GM10266 (cell line): ENCODE data around the gene S1PR1.

Experiments
- DNase-seq: peaks from one replicate; pipeline ENCODE4 v3.0.0; 2012; ENCODE audit errors: extremely low spot score
- TF ChIP-seq, protein P1 (sequence below): IDR thresholded peaks from 2 replicates; pipeline ENCODE4 v1.5.1; 2012; ENCODE audit warnings: mild to moderate bottlenecking, low read depth; ENCODE audit not compliant: control insufficient read depth, insufficient read depth; ENCODE audit errors: missing control alignments

Gene S1PR1

DNA sequence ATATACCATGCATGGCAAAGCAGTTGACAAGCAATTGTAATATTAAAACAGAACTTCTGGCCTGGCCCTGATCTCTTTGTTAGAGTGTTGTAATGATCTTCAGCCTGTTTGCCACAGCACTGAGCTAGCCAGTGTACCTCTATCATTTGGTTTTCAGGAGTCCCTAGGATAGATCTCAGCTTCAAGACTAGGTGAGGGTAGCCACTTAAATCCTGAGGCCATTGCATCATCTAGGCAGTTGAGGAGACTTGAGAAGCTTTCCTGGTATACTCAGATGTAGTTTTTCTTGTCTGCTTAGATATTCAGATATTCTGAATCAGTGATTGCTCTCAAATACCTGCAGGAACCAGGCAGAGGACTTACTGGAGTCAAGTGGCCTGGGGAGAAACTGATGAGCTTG lies 14.7 kb downstream of the S1PR1 start:
- TF ChIP-seq, protein P1, sequence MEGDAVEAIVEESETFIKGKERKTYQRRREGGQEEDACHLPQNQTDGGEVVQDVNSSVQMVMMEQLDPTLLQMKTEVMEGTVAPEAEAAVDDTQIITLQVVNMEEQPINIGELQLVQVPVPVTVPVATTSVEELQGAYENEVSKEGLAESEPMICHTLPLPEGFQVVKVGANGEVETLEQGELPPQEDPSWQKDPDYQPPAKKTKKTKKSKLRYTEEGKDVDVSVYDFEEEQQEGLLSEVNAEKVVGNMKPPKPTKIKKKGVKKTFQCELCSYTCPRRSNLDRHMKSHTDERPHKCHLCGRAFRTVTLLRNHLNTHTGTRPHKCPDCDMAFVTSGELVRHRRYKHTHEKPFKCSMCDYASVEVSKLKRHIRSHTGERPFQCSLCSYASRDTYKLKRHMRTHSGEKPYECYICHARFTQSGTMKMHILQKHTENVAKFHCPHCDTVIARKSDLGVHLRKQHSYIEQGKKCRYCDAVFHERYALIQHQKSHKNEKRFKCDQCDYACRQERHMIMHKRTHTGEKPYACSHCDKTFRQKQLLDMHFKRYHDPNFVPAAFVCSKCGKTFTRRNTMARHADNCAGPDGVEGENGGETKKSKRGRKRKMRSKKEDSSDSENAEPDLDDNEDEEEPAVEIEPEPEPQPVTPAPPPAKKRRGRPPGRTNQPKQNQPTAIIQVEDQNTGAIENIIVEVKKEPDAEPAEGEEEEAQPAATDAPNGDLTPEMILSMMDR = no peak
- DNase-seq = no peak

DNA sequence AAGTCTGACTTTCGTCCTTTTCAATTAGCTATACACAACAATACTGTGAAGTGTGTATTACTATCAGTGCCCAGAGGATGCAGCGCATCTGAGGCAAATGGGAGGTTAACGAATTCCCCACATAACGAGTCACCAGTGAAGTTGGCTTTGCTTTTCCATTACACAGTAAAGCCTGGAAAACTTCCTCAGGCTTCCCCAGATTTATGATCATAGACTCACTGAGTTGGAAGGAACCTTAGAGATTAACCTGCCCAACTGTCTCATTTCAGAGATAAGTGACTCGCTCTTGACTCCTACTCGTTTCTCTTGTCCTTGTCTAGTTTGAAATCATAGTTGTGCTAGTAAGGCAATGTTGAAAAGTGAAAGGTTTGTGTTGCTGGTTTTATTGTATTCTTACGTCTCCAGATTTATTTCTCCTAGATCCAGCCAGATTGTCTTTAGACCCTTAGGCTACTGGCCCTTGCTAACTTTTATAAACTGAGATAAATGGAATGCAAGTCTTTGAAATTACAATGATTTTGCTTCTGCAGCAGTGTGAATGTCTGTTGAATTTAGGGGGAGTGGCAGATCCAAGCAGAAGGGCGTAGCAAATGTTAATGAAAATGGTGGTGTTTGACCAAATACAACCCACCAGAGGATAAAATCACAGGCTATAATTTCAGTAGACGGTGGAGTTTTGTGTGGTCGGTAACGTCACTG lies 17.3 kb downstream of the S1PR1 start:
- no peak for DNase-seq
- TF ChIP-seq, protein P1 = no peak

DNA sequence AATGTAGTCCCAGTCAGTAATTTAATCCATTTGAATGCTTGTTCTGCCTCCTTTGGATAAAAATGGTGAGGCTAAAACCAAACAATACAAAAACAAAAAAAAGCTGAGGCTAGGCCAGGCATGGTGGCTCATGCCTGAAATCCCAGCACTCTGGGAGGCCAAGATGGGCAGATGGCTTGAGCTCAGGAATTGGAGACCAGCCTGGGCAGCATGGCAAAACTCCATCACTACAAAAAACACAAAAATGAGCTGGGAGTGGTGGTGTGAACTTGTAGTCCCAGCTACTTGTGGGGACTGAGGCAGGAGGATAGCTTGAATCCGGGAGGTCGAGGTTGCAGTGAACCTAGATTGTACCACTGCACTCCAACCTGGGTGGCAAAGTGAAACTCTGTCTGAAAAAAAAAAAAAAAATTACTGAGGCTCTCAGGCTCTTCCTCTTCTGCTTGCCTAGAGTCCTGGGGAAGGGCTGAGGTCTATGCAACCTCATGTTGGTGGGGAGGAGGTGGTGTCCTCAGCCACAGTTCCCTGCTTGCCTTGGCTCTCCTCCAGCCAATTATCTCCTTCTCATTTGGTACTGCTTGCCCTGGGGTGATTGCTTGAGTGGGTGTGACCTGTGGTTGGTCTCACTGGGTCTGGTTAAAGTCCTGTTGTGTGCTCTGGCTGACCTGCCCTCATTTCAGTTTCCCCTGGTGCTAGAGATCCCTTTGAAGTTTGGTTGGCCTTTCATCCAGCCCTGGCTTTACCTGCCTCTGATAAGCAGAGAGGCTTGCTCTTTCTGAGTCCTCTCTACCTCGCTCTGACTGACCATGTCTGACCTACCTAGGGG lies 20.9 kb downstream of the S1PR1 start:
- DNase-seq = no peak
- TF ChIP-seq, protein P1 = no peak

DNA sequence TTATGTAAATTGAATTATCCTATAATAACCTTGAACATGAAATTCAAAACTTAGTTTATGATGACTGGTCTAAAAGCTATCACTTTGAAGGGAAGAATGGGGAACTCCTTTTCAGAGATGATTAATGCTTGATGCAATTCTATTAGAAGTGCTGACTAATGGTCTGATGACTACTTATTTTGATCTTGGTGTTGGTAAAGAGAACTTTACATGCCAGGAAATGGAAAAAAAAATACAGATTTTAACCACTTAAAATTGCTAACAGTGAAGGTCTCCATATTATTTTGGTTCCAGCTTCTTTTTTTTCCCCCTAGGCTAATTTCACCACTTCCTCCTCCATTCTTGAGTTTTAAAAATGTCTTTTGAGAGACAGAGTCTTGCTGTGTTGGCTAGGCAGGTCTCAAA lies 22.9 kb downstream of the S1PR1 start:
- TF ChIP-seq, protein P1 = no peak
- DNase-seq = no peak

DNA sequence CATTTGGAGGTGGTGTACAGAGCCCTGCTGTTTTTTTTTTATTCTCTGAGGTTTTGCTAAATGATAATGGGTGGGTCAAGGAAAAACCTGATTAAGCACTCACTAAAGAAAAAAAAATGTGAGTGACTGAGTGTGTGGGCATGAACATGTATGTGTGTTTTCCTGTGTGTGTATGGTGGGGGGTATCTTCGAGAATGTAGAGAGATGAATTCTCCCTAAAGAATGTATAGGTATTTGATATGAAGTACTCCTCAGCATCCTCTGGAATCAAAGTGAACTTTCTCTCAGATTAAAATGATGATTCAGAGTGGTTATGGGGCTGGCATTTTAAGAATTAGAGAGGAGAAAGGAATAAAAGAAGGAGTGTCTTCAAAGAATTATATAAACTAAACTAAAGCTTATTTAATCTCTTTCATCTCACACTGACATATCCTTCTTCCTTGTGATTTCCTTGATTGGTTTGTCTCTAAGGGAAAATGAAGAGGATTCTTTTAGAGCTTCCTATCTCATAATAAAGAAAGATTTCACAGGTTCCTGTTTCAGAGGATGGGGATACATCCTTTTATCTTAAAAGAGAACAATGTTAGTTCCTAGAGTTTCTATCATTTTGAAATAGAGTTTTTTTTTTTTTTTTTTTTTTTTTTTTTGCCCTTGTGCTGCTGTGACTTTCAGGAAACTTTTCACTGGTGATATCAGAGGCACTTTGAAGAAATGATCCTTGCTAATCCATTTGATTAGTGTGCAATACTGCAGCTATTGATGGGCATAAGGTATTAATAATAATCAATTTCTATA lies 23.9 kb downstream of the S1PR1 start:
- DNase-seq = no peak
- TF ChIP-seq, protein P1 = no peak

DNA sequence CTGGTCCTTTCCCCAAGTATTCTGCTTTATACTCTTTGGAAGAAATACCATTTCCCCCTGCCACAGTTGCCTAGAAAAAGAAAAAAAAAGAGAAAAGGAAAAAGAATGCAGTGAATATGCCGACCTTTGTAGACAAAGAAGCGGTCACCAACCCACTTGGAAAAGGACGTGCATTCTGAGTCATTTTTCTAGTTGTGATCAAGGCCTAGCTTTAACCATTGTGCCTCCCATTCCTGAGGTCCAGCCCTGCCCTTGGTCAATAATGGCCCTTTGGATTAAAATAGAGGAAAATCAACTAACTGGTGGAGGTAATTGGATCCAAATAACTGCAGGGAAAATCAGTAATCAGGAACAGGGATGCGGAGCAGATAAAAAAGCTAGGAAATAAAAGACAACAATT lies 24.8 kb downstream of the S1PR1 start:
- TF ChIP-seq, protein P1 = no peak
- DNase-seq = no peak
